ENCODE measurements around the gene TNIP1. TPM values are rescaled to one million over a fixed set of nuclear protein-coding genes. Genes with fewer than 3 reads are reported as not detected.

The TNIP1 gene
- total RNA-seq, 1 donor from 2014 or later: 114 TPM

DNA sequence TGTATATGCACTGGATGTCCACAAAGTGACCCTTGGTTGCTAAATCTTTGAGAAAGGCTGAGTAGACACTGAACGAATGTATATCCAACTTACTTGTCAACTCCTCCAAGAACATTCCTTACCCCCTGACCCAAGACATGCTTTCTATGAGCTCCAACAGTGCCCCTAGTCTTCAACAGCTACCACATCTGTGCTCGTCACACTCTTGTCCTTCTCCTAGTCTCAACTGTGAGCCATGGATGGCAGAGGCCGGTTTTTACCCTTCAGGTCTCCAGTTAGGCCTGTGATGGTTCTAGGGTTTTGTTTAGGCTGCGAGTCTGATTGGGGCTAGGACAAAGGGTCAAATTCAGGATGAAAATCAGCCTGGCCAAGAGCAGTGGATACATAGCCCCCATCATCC is 79.4 kb downstream of the TNIP1 start:
- intact Hi-C loops (cut with DNase I): loop anchor here (2.0 to 5.0 kb wide), 2 partner anchors 113 to 166 kb away; no protein-coding TSS in a partner anchor
- ATAC-seq (no peak), DNase-seq (ENCODE audit: missing footprints) (no peak)

- ATAC-seq (peak; percentile 85), DNase-seq (ENCODE audit: missing footprints) (peak; percentile 72)
- intact Hi-C loops (cut with DNase I): loop anchor here (2.0 to 5.0 kb wide), 2 partner anchors 115 to 167 kb away; no protein-coding TSS in a partner anchor
Observed at GRCh38 chr5:150999704-151000442, 81.0 kb downstream of the TNIP1 start.

GRCh38 chr5:150993826-150994412 is 86.9 kb downstream of the TNIP1 start:
- intact Hi-C loops (cut with DNase I): no loop called here
- DNase-seq (ENCODE audit: missing footprints): no peak
- no peak for ATAC-seq

DNA sequence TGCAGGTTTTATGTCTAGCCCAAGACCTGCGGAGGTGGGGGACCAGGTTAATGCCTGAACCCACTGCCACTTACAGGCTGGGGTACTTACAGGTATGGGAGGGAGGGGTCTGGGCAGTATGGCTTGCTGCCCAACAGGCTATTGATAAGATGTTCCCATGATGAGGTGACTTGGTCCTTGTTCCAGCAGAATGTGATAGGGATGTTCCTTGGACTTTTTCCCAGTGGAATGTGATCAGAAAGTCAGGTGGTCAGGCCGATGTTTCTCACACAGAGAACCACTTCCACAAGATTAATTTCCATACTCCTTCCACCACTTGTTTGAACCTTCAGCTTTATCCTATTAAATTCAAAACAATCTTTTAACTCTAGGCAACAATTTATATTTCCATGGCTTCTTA is 87.4 kb downstream of the TNIP1 start:
- ATAC-seq: no peak
- intact Hi-C loops (cut with DNase I): no loop called here

GRCh38 chr5:150992705-150993104 is 88.1 kb downstream of the TNIP1 start:
- no peak for ATAC-seq

More for the DNA sequence above, 87.4 kb downstream of the TNIP1 start:
- no peak for DNase-seq (ENCODE audit: missing footprints)

GRCh38 chr5:150989695-150990094 is 91.1 kb downstream of the TNIP1 start:
- ATAC-seq (no peak), DNase-seq (ENCODE audit: missing footprints) (no peak)
- intact Hi-C loops (cut with DNase I): no loop called here

More at GRCh38 chr5:150992705-150993104, 88.1 kb downstream of the TNIP1 start:
- no peak for DNase-seq (ENCODE audit: missing footprints)
- intact Hi-C loops (cut with DNase I): no loop called here

DNA sequence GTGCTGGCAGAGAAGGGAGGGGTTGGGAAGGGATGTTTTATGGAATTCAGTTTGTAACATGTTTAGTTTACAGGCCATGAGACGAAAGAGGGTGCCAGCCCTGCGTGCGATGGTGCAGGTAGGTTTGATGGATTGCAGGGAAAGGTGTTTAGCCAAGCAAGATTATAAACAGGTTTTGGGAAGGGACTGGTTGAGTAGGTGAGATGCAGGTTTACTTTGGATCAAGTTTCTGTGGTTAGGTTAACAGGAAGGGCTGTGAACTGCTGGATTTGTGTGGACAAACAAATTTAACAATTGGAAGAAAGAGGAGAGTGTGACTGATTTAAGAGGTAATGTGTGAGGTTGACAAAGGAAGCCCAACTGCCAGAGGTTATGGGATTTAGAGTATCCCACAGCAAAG is 93.1 kb downstream of the TNIP1 start:
- intact Hi-C loops (cut with DNase I): no loop called here
- no peak for DNase-seq (ENCODE audit: missing footprints)
- no peak for ATAC-seq

Other genes starting within 250 kb of the TNIP1 start
- not detected for gene IRGM, start 234.5 kb downstream of the TNIP1 start, total RNA-seq
- 0.76 TPM for gene ZNF300, start 176.1 kb downstream of the TNIP1 start, total RNA-seq
- 627 TPM for gene GPX3, start 60.4 kb downstream of the TNIP1 start, total RNA-seq
- 222 TPM for gene ANXA6, start 76.7 kb upstream of the TNIP1 start, total RNA-seq
- 181 TPM for gene CCDC69, start 143.1 kb upstream of the TNIP1 start, total RNA-seq
- gene GM2A, start 172.2 kb upstream of the TNIP1 start, total RNA-seq: 28.4 TPM
- not detected for gene SLC36A3, start 222.7 kb upstream of the TNIP1 start, total RNA-seq

Data from Right ventricle myocardium inferior (tissue), 1 donor.